Stimulated activated CD8-positive, alpha-beta memory T cell treated with anti-CD3 and anti-CD28 coated beads, Interleukin-7, amount 100 ng/mL, for 1 hour (primary cell): Measurements from ENCODE around the gene HIBADH.

Experiments used
- DNase-seq, 2 donors: peaks; one replicate each; pipeline ENCODE4 v3.0.0-alpha.2; 2020; ENCODE audit warnings: low read depth in 2 of 2

HIBADH gene

DNA sequence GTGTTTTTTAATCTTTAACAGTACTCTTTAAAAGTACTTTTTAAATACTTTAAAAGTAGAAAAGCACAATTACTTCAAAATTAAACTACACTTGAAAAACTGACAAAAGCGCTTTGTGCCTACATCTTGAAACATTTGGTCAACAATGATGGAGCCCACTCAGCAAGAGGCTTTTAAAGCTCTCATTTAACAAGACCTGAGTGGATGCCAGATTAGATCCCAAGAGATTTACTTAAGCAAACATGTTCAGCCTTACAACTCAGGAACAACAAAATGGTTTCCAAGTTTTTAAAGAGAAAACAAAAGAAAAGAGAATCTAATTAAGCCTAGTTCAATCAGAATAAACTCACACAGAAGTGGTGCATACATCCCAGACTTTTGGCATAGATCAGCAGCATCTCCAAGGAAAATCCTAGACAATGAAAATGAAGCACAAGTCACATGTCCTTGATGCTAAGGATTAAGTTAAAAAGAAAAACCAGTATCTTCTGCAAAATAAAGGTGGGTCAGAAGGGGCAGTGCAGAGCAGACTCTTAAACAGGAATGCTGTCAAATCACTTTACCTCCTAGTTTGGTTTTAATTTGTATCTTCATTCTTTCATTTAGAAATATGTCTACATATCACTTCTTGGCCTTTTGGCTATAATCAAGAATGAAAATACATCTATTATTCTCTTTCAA lies 26.2 kb downstream of the HIBADH start:
- no peak for DNase-seq

DNA sequence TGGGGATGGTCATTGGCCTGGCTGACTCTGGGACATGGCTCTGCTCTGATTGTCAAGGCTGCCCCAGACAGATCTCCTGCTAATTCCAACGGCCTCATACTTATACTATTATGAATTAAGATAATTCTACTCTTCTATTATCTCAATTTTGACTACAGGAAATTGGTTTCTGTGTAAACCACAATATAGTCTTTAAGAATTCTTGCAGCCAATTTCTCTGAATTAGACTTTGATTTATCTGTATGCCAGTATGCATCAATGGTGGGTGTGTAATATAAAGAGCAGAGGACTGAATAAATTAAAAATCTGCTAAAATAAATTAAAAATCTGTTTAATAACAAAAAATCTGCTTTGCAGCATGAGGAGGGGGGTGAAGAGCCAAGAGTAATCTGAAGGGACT lies 27.0 kb downstream of the HIBADH start:
- DNase-seq = no peak

DNA sequence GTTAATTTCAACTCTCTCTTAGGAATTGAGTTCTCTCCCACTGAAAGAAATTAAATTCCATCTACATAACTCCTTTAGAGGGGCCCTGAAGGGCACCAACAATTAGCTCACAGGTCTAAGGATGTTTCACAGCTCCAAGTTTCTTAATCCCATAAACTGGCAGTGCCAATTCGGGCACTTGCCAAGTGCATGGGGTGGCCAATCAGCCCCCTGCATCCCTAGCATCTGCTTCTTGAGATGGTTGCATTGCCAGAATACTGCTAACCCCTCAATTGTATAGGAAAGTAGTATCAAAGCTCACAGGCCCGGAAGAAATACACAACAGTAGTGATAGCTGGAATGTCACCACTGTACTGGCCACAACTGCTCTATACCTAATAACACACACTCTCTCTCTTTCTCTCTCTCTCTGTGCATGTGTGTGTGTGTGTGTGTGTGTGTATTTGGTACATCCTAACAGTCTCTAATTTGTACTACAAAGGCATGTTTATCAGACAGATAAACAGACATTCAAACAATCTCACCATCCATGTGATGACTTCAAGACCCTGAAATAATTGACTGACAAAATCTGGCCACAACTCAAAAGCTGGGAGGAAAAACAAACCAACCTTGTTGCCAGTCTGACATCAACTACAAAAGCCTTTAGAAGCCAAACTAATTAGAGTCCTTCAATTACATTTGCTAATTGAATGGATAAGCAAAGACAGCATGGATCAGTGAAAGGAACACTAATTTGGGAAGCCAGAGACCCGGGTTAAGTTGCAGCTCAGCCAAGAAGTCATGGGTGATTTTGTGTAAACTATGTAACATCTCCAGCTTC lies 27.8 kb downstream of the HIBADH start:
- no peak for DNase-seq

DNA sequence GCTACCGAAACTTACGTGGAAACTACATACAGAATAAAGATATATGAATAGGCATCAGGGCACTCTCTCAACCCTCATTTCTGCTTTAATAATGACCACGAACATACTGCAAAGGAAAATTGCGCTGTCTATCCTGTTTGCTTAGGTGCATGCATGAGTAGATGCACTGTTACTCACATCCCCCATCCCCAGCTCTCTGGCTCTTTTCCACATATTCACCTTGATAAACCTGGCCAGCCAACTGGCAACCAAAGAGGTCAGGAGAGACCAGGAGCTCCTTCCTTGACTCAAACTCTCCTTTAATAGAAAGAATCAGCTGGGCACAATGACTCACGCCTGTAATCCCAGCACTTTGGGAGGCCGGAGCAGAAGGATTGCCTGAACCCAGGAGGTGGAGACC lies 29.6 kb downstream of the HIBADH start:
- DNase-seq = no peak

DNA sequence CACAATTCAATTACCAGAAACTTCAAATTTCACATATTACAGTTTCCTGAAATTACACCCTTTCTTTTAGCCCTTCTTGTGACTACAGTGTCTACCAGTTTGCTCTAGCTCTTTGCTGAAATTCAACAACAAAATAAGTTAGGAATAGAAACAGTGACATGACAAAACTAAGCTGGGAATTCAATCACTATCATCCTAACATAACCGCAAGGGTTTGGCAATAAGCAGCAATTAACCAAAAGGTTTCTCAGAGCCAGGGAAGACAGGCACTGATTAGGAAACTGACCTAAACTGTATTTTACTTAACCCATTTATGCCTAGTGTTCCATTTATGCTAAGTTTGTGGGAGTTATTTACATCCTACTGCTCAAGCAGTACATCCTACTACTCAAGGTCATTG lies 31.3 kb downstream of the HIBADH start:
- no peak for DNase-seq

DNA sequence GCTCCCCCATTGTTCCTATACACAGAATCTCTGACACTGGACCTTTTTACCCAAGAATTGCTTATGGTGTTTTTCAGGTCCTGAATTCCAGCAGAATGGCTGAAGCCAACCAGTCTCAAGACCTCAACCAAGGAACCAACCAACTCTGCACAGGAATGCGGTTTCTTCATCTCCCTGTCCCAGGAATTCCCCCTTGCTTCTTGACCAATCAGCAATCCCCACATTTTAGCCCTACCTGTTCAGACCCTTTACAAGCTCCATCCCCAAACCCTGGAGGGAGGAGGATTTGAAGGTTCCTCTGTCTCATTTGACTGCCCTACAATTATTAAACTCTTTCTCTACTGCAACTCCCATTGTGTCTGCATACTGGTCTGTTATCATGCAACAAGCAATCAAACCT lies 35.5 kb downstream of the HIBADH start:
- no peak for DNase-seq

DNA sequence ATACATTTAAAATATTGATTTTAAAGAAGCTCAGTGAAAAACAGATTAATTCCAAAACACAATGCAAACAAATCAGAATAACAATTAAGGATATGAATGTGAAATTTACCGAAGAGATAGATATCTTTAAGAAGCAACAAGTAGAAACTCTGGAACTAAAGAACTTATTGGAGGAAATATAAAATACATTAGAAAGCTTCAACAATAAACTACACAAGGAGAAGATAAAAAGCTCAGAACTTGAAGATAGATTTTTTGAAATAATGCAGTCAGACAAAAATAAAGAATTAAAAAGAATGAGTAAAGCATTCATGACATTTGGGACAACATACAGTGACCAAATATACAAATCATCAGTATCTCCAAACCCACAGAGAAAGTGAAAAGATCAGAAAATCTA lies 43.2 kb downstream of the HIBADH start:
- DNase-seq = no peak

DNA sequence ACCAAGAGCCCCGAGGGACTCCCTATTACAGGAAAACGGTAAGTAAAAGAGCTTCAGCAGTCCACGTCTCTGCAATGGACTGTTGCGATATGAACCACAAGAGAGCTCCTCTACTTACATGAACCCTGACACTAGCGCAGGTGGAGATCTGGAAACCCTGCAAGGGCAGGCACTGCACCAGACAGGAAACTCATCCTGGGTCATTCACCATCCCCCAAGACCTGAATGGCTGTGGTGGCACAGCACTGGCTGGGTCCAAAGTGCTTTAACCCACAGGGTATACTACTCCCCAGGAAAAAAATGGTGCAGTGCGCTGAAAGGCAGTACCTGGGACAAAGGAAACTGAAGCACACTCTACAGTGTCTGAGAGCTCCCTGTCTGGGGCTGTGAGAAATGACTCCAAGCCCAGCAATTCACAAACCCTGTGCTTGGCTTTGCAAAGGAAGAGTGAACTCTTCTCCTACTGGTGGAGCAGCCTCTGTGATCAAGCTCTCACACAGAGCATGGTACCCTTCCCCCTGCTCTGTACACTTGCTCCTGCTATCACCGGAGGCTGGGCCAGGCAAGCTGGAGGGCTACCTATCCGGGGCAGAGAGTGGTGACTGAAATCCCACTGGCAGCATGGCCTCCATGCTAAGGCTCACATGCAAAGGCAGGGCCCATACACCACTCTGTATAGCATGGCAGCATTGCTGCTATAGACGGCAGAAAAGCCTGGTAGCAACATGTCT lies 44.9 kb downstream of the HIBADH start:
- DNase-seq = no peak

DNA sequence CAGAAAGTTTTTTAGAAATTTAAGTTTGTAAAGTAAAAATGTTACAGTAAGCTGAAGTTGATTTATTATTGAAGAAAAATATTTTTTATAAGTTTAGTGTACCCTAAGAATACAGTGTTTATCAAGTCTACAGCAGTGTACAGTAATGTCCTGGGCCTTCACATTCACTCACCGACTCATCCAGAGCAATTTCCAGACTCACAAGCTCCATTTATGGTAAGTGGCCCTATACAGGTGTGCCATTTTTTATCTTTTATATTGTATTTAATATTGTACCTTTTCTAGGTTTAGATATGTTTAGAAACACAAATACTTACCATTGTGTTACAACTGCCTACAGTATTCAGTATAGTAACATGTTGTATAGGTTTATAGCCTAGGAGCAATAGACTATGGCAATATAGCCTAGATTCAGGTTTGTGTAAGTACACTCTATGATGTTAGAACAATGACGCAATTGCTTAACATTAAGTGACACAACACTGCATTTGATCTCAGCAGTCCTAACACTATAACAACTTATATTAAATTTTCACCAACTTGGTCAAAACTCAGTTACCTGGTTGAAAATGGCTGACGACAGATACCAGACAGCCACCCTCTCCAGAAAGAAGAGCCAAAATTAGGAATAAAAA lies 45.7 kb downstream of the HIBADH start:
- DNase-seq = no peak

DNA sequence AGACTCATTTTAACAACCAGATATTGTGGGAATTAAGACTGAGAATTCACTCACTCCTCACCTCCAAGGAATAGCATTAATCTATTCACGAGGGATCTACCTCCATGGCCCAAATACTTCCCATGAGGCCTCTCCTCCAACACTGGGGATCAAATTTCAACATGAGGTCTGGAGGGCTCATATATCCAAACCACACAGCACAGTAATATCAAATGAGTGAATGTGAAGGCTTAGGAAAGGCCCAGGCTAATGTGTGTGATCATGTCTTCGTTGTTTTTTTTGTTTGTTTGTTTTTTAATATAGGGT lies 46.5 kb downstream of the HIBADH start:
- no peak for DNase-seq

DNA sequence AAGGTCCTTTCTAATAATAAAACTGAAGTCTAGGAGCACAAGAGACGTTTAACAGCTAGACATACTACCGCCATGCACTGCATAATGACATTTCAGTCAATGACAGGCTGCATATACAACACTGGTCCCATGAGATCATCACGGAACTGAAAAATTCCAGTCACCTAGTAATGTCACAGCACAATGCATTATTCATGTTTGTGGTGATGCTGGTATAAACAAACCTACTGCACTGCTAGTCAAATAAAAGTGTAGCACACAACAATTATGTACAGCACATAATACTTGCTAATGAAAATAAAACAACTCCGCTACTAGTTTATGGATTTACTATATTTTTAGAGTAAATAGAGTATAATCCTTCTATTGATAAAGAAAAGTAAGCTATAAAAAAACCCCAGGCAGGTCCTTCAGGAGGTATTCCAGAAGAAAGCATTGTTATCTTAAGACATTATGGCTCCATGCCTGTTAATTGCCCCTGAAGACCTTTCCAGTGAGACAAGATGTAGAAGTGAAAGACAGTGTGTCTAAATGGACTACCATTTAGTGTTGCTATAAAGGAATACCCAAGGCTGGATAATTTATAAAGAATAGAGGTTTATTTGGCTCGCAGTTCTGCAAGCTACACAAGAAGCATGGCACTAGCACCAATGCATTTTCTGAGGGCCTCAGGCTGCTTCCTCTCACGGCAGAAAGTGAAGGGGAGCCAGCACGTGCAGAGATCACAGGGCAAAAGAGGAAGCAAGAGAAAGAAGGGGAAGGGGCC lies 47.1 kb downstream of the HIBADH start:
- DNase-seq = no peak

DNA sequence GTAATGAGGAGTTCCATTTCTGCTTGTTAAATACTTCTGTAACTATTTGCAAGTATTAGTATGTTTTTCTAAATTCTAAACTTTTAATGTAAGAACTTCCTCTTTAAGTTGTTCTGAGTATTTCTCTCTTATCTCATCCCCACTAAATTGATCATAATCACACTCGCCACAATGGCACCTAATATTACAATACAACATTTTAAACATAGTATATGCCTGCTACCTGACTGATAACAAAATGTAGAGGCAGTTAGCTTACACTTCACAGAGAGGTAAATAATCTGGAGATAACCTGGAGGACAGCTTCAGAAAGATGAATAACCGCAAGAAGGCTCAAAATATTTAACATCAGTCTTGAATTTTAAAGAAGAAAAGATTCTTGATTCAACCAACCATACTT lies 48.6 kb downstream of the HIBADH start:
- DNase-seq = no peak

DNA sequence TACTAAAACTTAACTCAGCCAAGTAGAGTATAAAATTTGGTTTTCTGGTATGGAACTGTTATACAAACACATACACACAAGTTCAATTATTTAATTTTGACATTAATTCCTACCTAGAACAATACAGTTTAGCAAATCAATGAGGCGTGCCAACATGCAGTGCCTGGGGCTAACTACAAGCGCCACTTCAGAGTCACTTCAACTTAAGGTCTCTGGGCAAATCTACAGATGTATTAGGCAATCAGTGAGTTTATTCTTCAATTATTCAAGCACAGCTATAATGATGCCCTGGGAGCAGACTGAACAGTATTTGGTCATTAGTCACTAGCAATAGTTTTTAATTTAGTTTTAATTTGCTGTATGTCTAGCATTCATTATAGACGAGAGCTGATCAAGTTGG lies 51.6 kb downstream of the HIBADH start:
- no peak for DNase-seq

DNA sequence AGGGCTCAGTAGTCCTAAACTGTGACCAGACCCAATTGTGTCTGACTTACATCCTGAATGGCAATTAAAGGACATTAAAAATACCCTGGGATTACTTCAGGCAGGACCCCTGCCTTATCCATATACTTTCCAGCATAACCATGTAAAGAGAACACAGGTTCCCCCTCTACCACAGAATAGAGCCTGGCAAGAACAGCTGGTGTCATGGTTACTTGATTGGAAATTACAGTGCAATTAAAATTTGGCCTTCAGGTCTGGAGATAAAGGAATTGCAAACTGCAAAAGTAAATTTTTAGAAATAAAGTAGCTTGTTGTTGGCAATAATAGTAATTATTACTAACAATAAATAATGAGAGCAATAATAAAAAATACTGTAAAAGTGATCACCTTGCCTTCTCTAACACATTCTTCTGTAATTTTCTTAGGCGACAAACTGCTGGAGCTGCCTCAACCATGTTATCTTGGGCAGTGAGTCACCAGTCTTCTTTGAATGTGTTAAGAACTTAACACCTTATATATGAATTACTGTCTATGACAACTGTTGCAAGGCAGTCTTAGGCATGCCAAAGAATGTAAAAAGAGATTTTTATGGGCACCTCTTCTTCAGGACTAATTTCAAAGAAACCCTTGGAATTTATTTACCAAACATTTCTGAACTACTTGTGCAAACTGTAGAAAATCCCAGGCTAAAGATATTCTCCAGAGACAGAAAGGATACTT lies 53.7 kb downstream of the HIBADH start:
- no peak for DNase-seq

DNA sequence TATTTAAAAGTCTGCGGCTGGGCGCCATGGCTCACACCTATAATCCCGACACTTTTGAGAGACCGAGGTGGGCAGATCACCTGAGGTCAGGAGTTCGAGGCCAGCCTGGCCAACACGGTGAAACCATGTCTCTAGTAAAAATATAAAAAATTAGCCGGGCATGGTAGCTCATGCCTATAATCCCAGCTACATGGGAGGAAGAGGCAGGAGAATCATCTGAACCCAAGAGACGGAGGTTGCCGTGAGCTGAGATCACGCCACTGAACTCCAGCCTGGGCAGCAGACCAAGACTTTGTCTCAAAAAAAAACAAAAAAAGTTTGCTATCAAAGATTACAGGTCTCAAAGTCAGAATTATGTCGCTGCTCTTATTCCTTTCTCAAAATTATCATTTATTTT lies 55.5 kb downstream of the HIBADH start:
- DNase-seq = no peak

DNA sequence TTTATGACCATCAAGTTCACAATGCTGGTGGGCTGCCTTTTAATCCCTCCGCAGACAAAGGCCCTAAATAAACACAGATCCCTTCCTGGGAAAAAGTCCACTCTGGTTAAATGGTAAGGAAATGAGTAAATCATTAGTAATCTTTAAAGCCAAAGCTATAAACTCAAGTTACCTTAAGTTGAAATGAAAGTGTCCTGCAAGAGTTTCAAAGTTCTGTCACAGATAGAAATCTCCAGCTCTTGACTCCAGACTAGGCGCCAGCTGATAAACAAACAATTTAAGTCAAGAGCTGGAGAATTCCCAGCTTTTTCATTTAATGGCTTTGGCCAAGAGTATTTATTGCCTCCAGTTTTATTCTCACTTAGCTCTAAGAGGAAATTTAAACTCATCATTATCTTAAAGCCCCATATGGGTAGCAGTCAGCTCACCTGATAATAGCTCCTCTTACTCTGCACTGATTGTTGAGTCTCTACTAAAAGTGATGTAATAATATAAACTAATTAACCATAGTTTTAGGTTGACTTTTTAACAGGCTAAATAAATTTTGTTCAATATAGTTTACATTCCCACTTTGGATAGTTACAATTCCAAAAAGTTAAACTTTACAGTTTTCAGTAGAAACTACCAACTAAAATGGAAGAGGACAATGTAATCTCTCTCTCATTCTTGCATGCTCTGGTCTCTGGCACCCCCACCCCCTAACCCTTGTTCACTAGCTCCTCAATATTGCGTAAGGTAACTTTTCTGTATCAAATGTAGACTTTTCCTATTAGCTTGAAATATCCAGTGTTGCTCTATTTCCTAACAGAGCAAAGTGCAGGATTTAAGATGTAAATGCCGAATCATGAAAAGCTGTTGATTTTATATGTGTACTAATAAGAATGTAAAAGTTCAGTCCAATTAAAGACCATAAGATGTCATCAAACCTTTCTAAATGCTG lies 56.1 kb downstream of the HIBADH start:
- DNase-seq = no peak

DNA sequence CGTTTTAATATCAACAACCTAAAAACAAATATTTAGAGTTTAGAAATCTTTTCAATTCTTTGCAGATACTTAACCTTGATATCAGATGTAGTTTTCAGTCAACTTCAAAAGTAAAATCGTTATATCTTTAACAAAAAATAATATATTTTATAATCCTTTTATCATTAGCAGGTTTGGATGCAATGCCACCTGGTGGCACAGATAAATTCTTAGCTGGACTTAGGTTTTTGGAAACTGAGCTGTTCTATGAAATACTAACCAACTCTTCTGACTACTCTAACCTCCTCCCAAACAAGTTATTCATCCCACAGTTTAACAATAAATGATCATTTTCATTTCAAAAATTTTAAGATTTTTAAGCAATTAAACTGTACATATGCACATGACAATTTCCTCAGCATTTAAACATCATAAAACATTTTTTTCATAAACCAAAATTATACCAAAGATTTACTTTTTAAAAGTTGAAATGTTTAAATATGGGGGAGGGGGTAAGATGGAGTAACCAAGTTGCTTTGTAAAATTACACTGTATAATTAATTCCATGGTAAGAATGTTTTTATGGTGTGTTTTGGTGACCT lies 56.9 kb downstream of the HIBADH start:
- DNase-seq = no peak

DNA sequence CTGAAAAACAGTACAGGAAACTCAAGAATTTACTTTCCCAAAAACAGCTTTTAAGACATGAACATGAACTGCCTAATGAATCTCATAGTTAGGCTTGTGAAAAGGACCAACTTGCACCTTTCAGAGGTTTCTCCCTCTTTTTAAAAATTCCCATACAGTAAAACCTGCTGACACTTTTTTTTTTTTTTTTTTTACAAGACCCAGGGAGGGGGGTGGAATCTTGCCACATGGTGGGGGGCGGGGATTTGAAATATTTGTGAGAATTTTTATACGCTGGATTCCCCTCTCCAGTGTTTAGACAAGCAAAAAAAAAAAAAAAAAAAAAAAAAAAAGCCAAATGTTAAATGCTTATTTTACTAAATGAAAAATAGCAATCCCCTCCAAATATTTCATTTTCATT lies 57.4 kb downstream of the HIBADH start:
- no peak for DNase-seq

DNA sequence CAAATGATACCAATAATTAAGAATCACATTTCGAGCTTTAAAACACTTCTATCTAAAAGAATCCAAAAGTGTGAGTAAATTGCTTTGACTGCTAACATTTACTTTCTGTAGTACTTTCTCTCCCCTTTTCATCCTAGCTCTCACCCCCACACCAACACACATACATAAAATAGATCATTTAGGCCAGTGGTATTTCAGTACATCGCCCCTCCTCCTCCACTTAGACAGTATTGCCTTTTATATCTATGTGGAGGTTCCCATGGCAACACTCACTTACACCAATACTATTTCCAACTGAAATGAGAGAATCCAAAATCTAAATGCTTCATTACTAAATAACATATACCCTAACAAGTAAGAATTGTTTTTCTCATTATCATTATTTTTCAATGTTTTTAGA lies 58.9 kb downstream of the HIBADH start:
- no peak for DNase-seq

DNA sequence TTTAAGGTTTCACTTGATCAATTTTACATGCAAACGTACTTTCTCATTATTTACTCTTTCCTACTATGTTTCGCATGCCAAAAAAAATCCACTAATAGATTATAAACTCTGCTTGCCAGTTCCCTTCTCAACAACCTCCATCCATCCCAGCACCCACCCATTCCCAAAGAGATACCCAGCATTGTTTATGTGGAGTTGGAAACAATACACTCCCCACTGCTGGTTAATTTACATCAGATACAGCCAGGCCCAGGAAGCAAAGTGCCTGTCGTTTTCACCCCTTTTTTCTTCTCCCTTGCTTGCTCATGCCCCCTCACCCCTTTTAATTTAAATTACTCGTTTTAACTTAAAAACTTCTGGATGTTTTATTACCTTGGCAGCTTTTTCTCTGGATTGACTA lies 59.9 kb downstream of the HIBADH start:
- no peak for DNase-seq
